Stomach smooth muscle (tissue), 2 donors: Measurements from ENCODE around the gene TSPAN13.

Experiments
- H3K27ac ChIP-seq: one replicate; pipeline ENCODE4 v1.7.0; 2013; ENCODE audit warnings: mild to moderate bottlenecking, low read length, inconsistent platforms
- H3K27me3 ChIP-seq, 2 donors: one replicate each; pipeline ENCODE4 v1.7.0; 2013; ENCODE audit warnings: low read length in 2 of 2; ENCODE audit not compliant: insufficient read depth in 2 of 2, control insufficient read depth in 1 of 2
- H3K36me3 ChIP-seq, 2 donors: one replicate each; pipeline ENCODE4 v1.7.0; 2013; ENCODE audit warnings: low read length in 2 of 2; ENCODE audit not compliant: control insufficient read depth in 2 of 2, insufficient read depth in 2 of 2
- H3K4me1 ChIP-seq: one replicate; pipeline ENCODE4 v1.7.0; 2013; ENCODE audit warnings: low read length; ENCODE audit not compliant: control insufficient read depth, insufficient read depth
- H3K4me3 ChIP-seq, 2 donors: one replicate each; pipeline ENCODE4 v1.7.0; 2013; ENCODE audit warnings: low read length in 2 of 2
- H3K9ac ChIP-seq, 2 donors: one replicate each; pipeline ENCODE4 v1.7.0; 2013; ENCODE audit warnings: low read length in 2 of 2, mild to moderate bottlenecking in 1 of 2
- H3K9me3 ChIP-seq, 2 donors: one replicate each; pipeline ENCODE4 v1.7.0; 2013; ENCODE audit warnings: low read length in 2 of 2; ENCODE audit not compliant: control insufficient read depth in 2 of 2
- donor health status: healthy.
- donor health status: Pancreatic carcinoma.

TSPAN13 gene

DNA sequence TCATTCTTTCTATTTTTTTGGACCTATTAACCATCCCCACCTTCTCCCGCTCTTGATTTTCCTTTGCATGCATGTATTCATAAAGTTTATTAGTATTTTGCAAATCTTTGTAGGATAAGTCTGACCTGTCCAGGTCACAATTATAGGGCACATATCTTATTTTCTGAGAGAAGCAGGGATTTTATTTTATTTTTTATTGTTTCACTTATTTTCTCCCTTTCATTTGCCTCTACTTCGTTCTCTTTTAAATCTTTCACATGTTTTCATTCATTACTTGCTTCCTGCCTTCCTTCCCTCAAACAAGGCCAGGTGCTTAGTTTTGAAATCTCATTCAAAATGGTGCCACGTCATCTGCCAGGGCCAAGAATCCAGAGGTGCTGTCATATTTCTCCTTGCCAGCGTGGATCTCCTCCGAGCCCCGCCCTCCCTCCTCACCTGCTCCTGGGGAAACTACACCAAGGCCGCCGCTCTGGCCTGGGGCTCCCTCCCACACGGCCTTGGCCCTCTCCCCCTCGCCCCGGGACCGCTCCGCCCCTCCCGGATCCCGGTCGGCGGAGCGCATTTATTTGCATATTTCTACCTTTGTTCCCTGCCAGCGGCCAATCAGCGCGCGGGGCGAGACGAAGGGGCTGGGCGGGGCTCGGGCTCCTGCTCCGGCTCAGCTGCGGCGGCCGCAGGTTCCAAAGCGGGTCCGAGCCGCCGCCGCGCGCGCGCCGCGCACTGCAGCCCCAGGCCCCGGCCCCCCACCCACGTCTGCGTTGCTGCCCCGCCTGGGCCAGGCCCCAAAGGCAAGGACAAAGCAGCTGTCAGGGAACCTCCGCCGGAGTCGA is at the start of gene TSPAN13:
Gene TSPAN13 (plus strand): TSS at position 654 of the 830 bp plus-strand sequence. CDS start 213 bp downstream, outside the sequence.
- Histone ChIP-seq H3K36me3 (no peaks in the 10 kb centered on the region), H3K4me3 (peak within 1 kb of the TSS; percentile 76 to 81), H3K9ac (peak within 1 kb of the TSS in 1 of 2 donors; percentile 48), H3K4me1 (no peaks in the 10 kb centered on the region), H3K27me3 (peaks cover 2 to 13% of the 10 kb centered on the region in 2 donors), H3K9me3 (no peaks in the 10 kb centered on the region), H3K27ac (no peak within 1 kb of the TSS)

DNA sequence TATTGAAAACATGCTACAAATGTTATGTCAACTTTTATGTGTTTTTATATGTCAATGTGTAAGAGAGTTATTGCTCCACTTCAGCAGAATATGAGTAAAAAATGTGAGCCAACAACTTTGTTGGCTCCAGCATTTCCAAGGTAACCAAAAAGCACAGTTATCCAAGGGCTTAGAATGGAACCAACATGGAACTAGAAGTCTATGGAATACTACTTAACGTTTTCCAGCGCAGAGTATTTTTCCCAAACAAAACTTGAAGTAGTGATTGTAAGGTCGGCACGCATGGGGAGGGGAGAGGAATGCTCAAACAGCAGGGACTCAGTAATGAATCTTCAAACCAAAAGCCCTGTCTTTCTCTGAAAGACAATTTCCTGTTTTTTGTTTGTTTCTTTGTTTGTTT is 45.0 kb upstream of the TSPAN13 start:
- H3K4me1 ChIP-seq: no peaks in the 10 kb centered on the region
- H3K4me3 ChIP-seq: no peak overlapping the region
- H3K9ac ChIP-seq: no peak overlapping the region
- no peak overlapping the region for H3K27ac ChIP-seq
- H3K27me3 ChIP-seq: no peaks in the 10 kb centered on the region
- H3K36me3 ChIP-seq: peaks cover 0 to 10% of the 10 kb centered on the region in 2 donors
- H3K9me3 ChIP-seq: no peaks in the 10 kb centered on the region

DNA sequence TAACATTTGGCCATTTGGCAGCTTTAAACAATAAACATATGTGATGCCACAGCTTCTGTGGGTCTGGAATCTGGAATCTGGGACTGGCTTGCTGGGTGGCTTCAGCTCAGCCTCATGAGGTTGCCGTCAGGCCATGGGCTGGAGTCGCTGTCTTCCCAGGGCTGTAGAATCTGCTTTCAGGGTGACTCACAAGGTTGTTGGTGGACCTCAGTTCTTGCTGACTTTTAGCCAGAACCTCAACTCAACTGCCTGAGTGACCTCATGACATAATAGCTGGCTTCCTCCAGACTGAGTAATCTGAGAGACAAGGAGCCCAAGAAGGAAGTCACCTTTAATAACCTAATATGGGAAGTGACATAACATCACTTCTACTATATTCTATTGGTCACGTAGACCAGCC is 44.6 kb upstream of the TSPAN13 start:
- no peak overlapping the region for H3K27ac ChIP-seq
- no peak overlapping the region for H3K4me3 ChIP-seq
- no peaks in the 10 kb centered on the region for H3K27me3 ChIP-seq
- peaks cover 0 to 10% of the 10 kb centered on the region in 2 donors for H3K36me3 ChIP-seq
- H3K4me1 ChIP-seq: no peaks in the 10 kb centered on the region
- no peak overlapping the region for H3K9ac ChIP-seq
- H3K9me3 ChIP-seq: no peaks in the 10 kb centered on the region

DNA sequence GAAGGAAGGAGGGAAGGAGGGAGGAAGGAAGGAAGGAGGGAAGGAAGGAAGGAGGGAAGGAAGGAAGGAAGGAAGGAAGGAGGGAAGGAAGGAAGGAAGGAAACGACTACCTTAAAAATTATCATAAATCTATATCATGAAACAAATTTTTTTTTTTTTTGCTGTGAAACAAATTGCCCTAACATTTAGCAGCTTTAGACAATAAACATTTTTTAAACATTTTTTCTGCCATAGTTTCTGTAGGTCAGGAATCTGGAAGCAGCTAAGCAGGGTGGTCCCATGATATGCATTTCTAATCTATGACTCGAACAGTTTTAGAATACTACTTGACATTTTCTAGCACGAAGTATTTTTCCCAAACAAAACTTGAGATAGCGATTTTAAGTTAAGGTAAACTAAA is 42.9 kb upstream of the TSPAN13 start:
- Histone ChIP-seq H3K27me3 (no peaks in the 10 kb centered on the region), H3K4me1 (no peaks in the 10 kb centered on the region), H3K9ac (no peak overlapping the region), H3K27ac (no peak overlapping the region), H3K4me3 (no peak overlapping the region), H3K9me3 (no peaks in the 10 kb centered on the region), H3K36me3 (peaks cover 0 to 6% of the 10 kb centered on the region in 2 donors)

DNA sequence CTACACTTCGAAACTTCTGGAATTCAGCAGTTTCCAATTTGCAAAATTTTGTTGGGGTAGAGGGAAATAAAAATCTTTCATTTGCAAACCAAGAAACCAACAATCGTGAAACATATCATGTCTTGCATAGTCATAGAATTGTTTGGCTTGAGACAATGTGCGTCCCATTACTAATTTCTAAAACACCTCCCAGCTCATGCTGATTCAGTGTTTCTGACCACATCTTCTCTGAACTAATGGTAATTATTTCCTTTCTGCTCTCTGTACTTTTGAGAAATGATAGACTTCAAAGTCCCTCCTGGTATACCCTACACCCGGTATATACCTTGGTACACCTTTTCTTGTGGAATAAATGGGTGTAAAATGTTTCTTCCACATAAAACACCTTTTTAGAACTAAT is 41.8 kb upstream of the TSPAN13 start:
- no peaks in the 10 kb centered on the region for H3K9me3 ChIP-seq
- no peak overlapping the region for H3K4me3 ChIP-seq
- H3K9ac ChIP-seq: no peak overlapping the region
- no peaks in the 10 kb centered on the region for H3K4me1 ChIP-seq
- H3K27ac ChIP-seq: no peak overlapping the region
- no peaks in the 10 kb centered on the region for H3K27me3 ChIP-seq
- H3K36me3 ChIP-seq: no peaks in the 10 kb centered on the region

DNA sequence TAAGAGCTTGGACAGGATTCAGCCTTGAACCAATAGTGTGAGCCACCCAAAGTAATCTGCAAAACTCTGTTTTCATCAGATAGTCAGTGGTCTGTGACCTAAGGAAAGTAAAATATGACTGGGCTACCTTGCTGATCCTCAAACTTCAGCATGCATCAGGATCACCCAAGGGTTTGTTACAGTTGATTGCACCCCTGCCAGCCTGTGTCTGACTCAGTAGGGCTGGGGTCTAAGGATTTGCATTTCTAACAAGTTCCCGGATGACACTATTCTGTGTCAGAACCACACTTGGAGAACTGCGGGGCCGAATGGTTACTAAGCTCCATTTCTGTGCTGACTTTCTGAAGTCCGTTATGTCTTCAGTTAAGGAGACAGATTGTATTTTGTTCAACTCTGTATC is 40.6 kb upstream of the TSPAN13 start:
- no peak overlapping the region for H3K9ac ChIP-seq
- H3K4me3 ChIP-seq: no peak overlapping the region
- no peaks in the 10 kb centered on the region for H3K27me3 ChIP-seq
- no peak overlapping the region for H3K27ac ChIP-seq
- H3K36me3 ChIP-seq: no peaks in the 10 kb centered on the region
- H3K4me1 ChIP-seq: no peaks in the 10 kb centered on the region
- no peaks in the 10 kb centered on the region for H3K9me3 ChIP-seq

DNA sequence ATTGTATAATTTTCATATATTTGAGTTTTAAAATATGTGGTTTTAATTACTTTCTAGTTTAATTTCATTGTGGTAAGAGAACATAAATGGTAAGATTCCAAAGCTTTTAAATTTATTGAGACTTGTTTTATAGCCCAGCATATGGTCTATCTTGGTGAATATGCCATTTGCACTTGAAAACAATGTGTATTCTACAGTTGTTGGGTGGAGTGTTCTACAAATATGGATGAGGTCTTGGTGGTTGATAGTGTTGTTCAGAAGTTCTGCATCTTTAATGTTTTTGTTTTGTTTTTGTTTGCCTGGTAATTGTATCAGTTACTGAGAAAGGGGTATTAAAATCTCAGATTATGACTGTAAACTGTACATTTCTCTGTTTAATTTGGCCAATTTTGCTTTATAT is 37.6 kb upstream of the TSPAN13 start:
- Histone ChIP-seq H3K9ac (no peak overlapping the region), H3K36me3 (no peaks in the 10 kb centered on the region), H3K4me1 (no peaks in the 10 kb centered on the region), H3K9me3 (no peaks in the 10 kb centered on the region), H3K4me3 (no peak overlapping the region), H3K27me3 (no peaks in the 10 kb centered on the region), H3K27ac (no peak overlapping the region)

DNA sequence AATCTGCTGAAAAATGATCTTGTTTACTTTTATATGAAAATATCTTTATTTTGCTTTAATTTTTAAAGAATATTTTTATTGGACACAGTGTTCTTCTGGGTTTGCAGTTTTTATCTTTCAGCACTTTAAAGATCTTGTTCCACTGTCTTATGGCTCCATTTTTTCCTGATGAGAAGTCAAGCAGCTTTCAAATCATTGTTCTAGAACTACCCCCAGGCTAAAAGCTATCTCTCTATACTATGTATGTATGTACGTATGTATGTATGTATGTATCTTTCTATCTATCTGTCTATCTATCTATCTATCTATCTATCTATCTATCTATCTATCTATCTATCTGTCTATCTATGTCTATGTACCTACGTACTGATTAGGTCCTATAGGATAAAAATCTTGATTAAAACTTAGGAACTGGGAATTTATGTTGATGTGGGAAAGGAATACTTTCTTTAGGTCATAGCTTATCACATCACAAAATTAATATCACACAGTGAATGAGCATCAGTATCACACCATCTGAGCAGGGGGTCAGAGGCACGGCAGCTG is 35.4 kb upstream of the TSPAN13 start:
- no peak overlapping the region for H3K27ac ChIP-seq
- H3K9ac ChIP-seq: no peak overlapping the region
- no peaks in the 10 kb centered on the region for H3K4me1 ChIP-seq
- no peaks in the 10 kb centered on the region for H3K9me3 ChIP-seq
- H3K27me3 ChIP-seq: no peaks in the 10 kb centered on the region
- no peaks in the 10 kb centered on the region for H3K36me3 ChIP-seq
- H3K4me3 ChIP-seq: no peak overlapping the region

DNA sequence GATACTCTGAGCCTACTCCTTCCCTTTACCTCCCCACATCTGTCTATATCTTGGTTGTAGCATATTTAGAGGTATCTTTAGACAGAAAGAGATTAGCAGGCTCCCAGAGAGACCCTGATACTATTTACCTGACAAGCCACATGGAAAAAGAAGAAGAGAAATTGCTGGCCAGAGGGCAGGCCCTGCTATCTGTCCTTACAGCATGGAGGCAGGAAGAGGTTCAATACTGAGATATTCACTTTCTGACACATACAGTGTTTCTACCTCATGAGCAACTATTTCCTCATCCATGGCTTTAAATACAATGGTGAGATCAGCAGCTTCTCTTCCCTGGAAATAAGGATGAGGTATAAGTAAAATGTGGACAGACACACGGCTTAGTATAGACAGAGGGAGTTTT is 33.9 kb upstream of the TSPAN13 start:
- Histone ChIP-seq H3K27me3 (no peaks in the 10 kb centered on the region), H3K4me1 (no peaks in the 10 kb centered on the region), H3K27ac (no peak overlapping the region)

DNA sequence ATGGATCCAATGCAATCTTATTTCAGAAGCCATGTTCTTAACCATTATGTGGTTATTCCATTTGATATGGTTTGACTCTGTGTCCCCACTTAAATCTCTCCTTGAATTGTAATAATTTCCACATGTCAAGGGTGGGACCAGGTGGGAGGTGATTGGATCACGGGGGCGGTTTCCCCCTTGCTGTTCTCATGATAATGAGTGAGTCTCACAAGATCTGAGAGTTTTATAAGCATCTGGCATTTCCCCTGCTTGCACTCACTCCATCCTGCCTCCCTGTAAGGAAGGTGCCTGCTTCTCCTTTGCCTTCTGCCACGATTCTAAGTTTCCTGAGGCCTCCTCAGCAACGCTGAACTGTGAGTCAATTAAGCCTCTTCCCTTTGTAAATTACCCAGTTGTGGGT is 32.0 kb upstream of the TSPAN13 start:
- H3K9me3 ChIP-seq: no peaks in the 10 kb centered on the region
- H3K27me3 ChIP-seq: no peaks in the 10 kb centered on the region
- H3K4me3 ChIP-seq: no peak overlapping the region
- no peaks in the 10 kb centered on the region for H3K36me3 ChIP-seq
- no peaks in the 10 kb centered on the region for H3K4me1 ChIP-seq
- H3K9ac ChIP-seq: no peak overlapping the region
- no peak overlapping the region for H3K27ac ChIP-seq

More for the DNA sequence above, 33.9 kb upstream of the TSPAN13 start:
- Histone ChIP-seq H3K36me3 (no peaks in the 10 kb centered on the region), H3K4me3 (no peak overlapping the region), H3K9ac (no peak overlapping the region), H3K9me3 (no peaks in the 10 kb centered on the region)

DNA sequence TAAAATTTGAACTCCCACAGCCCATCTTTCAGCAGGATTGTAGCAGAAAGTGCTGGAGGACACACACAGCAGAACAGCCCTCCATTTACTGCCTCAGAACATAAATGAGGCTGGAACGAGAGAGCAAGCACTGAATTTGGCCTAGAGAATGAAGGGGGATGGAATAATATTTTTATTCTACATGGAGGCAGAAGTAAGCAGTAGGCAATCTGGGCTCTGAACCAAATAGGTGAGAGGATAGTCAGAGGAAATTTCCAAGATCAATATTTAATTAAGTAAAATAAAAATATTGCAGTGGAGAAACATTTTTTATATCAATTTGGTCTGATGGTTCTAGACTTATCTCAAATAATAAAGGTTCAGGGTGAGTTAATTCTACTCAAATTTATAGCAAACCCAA is 29.2 kb upstream of the TSPAN13 start:
- Histone ChIP-seq H3K9ac (no peak overlapping the region), H3K4me3 (no peak overlapping the region), H3K36me3 (no peaks in the 10 kb centered on the region), H3K9me3 (no peaks in the 10 kb centered on the region), H3K4me1 (no peaks in the 10 kb centered on the region), H3K27ac (no peak overlapping the region), H3K27me3 (no peaks in the 10 kb centered on the region)
